Measurements from ENCODE around the gene CYTIP. TPM values are rescaled to one million over a fixed set of nuclear protein-coding genes. Genes with fewer than 3 reads are reported as not detected.

Gene CYTIP
- polyA plus RNA-seq, 1 donor from 2014 or later: not detected

DNA sequence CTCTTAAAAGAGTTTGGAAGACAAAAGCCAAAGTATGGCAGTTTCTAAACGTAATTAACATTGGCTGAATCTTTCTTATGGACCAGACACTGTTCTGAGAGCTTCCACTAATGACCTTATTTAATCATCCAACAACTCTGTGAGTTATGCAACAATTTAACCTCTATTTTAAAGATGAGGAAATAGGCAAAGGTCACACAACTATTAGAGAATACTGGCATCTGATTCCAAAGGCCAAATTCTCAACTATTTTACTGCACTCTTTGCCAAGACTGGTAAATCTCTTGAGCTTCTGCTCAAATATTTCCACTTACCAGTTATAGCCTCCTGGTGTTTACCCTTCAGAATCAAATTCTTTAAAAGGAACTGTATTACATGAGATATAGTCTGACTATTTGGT is 76.2 kb downstream of the CYTIP start:
- no peaks in the 10 kb centered on the region for H3K9me3 ChIP-seq (ENCODE audit: low read length)
- H4K20me1 ChIP-seq (ENCODE audit: insufficient read depth): no peaks in the 10 kb centered on the region
- H3K27me3 ChIP-seq (ENCODE audit: insufficient read depth, low read depth, low read length): no peaks in the 10 kb centered on the region
- no peaks in the 10 kb centered on the region for H3F3A ChIP-seq (ENCODE audit: insufficient read depth, low read length, poor library complexity, severe bottlenecking)
- no peak overlapping the region for H3K9ac ChIP-seq (ENCODE audit: low read length)
- no peak overlapping the region for H2AFZ ChIP-seq (ENCODE audit: low read depth, low read length)
- no peak overlapping the region for H3K4me3 ChIP-seq (ENCODE audit: low read length)
- H3K9me2 ChIP-seq (ENCODE audit: insufficient read depth, low read length): no peaks in the 10 kb centered on the region
- no peak overlapping the region for H3K27ac ChIP-seq (ENCODE audit: low read length)
- no peak overlapping the region for H3K4me2 ChIP-seq (ENCODE audit: low read length)
- TF ChIP-seq SMC3 (conservative IDR thresholded peaks at IDR 0.05; ENCODE audit: poor library complexity) (no peak), POLR2AphosphoS5 (IDR thresholded peaks at IDR 0.05) (no peak), EZH2 (IDR thresholded peaks at IDR 0.05; ENCODE audit: borderline replicate concordance, insufficient read depth, low read length, poor library complexity, severe bottlenecking) (no peak), MXI1 (conservative IDR thresholded peaks at IDR 0.05; ENCODE audit: poor library complexity, severe bottlenecking) (no peak), TAF1 (IDR thresholded peaks at IDR 0.05; ENCODE audit: low read depth) (no peak), RAD21 (conservative IDR thresholded peaks at IDR 0.05) (no peak), EP300 (conservative IDR thresholded peaks at IDR 0.05; ENCODE audit: poor library complexity, severe bottlenecking) (no peak)
- TF ChIP-seq, protein P1, sequence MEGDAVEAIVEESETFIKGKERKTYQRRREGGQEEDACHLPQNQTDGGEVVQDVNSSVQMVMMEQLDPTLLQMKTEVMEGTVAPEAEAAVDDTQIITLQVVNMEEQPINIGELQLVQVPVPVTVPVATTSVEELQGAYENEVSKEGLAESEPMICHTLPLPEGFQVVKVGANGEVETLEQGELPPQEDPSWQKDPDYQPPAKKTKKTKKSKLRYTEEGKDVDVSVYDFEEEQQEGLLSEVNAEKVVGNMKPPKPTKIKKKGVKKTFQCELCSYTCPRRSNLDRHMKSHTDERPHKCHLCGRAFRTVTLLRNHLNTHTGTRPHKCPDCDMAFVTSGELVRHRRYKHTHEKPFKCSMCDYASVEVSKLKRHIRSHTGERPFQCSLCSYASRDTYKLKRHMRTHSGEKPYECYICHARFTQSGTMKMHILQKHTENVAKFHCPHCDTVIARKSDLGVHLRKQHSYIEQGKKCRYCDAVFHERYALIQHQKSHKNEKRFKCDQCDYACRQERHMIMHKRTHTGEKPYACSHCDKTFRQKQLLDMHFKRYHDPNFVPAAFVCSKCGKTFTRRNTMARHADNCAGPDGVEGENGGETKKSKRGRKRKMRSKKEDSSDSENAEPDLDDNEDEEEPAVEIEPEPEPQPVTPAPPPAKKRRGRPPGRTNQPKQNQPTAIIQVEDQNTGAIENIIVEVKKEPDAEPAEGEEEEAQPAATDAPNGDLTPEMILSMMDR (IDR thresholded peaks at IDR 0.05; ENCODE audit: poor library complexity, severe bottlenecking): no peak
- TF ChIP-seq, protein P2, sequence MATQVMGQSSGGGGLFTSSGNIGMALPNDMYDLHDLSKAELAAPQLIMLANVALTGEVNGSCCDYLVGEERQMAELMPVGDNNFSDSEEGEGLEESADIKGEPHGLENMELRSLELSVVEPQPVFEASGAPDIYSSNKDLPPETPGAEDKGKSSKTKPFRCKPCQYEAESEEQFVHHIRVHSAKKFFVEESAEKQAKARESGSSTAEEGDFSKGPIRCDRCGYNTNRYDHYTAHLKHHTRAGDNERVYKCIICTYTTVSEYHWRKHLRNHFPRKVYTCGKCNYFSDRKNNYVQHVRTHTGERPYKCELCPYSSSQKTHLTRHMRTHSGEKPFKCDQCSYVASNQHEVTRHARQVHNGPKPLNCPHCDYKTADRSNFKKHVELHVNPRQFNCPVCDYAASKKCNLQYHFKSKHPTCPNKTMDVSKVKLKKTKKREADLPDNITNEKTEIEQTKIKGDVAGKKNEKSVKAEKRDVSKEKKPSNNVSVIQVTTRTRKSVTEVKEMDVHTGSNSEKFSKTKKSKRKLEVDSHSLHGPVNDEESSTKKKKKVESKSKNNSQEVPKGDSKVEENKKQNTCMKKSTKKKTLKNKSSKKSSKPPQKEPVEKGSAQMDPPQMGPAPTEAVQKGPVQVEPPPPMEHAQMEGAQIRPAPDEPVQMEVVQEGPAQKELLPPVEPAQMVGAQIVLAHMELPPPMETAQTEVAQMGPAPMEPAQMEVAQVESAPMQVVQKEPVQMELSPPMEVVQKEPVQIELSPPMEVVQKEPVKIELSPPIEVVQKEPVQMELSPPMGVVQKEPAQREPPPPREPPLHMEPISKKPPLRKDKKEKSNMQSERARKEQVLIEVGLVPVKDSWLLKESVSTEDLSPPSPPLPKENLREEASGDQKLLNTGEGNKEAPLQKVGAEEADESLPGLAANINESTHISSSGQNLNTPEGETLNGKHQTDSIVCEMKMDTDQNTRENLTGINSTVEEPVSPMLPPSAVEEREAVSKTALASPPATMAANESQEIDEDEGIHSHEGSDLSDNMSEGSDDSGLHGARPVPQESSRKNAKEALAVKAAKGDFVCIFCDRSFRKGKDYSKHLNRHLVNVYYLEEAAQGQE (IDR thresholded peaks at IDR 0.05; ENCODE audit: borderline replicate concordance): no peak
- H3K36me3 ChIP-seq (ENCODE audit: insufficient read depth, low read length): no peaks in the 10 kb centered on the region
- no peaks in the 10 kb centered on the region for H3K79me2 ChIP-seq (replicated peaks; ENCODE audit: insufficient read depth, low read length)

Other genes with a start within 250 kb of the CYTIP start
- not detected in 2 replicates for gene GALNT5, start 186.4 kb downstream of the CYTIP start, polyA plus RNA-seq
- gene ERMN, start 118.3 kb downstream of the CYTIP start, polyA plus RNA-seq: not detected in 2 replicates
- gene ACVR1C, start 184.8 kb upstream of the CYTIP start, polyA plus RNA-seq: 0.26 and 0.64 TPM in 2 replicates